Measurements from ENCODE around the gene INPP5K.

Gene INPP5K

GRCh38 chr17:1486802-1487695 is 29.4 kb downstream of the INPP5K start:
- TF ChIP-seq CTCF (IDR thresholded peaks at IDR 0.05; ENCODE audit: low read depth, low read length) = no peak
- peak; percentile 67 for DNase-seq (ENCODE audit: low read depth, low spot score)
- no peak overlapping the region for H3K4me3 ChIP-seq (ENCODE audit: low read depth, low read length)
- in situ Hi-C loops (cut with HindIII; ENCODE audit: low sequenced_read_pairs) = no loop called here

GRCh38 chr17:1485423-1486376 is 30.7 kb downstream of the INPP5K start:
- DNase-seq (ENCODE audit: low read depth, low spot score) = peak; percentile 46
- in situ Hi-C loops (cut with HindIII; ENCODE audit: low sequenced_read_pairs) = no loop called here
- TF ChIP-seq CTCF (IDR thresholded peaks at IDR 0.05; ENCODE audit: low read depth, low read length) = no peak
- peak overlapping the region; percentile 55 for H3K4me3 ChIP-seq (ENCODE audit: low read depth, low read length)

GRCh38 chr17:1484676-1485422 is 31.6 kb downstream of the INPP5K start:
- in situ Hi-C loops (cut with HindIII; ENCODE audit: low sequenced_read_pairs) = no loop called here

GRCh38 chr17:1484060-1484535 is 32.3 kb downstream of the INPP5K start:
- no peak for DNase-seq (ENCODE audit: low read depth, low spot score)
- no peak for TF ChIP-seq CTCF (IDR thresholded peaks at IDR 0.05; ENCODE audit: low read depth, low read length)
- in situ Hi-C loops (cut with HindIII; ENCODE audit: low sequenced_read_pairs) = no loop called here
- no peak overlapping the region for H3K4me3 ChIP-seq (ENCODE audit: low read depth, low read length)

More at GRCh38 chr17:1484676-1485422, 31.6 kb downstream of the INPP5K start:
- TF ChIP-seq CTCF (IDR thresholded peaks at IDR 0.05; ENCODE audit: low read depth, low read length) = peak; percentile 18
- DNase-seq (ENCODE audit: low read depth, low spot score) = peak; percentile 29
- H3K4me3 ChIP-seq (ENCODE audit: low read depth, low read length) = peak overlapping the region; percentile 55

GRCh38 chr17:1482680-1483079 is 33.7 kb downstream of the INPP5K start:
- H3K4me3 ChIP-seq (ENCODE audit: low read depth, low read length) = no peak overlapping the region
- no peak for DNase-seq (ENCODE audit: low read depth, low spot score)
- TF ChIP-seq CTCF (IDR thresholded peaks at IDR 0.05; ENCODE audit: low read depth, low read length) = no peak
- in situ Hi-C loops (cut with HindIII; ENCODE audit: low sequenced_read_pairs) = no loop called here

GRCh38 chr17:1481736-1482135 is 34.7 kb downstream of the INPP5K start:
- no peak overlapping the region for H3K4me3 ChIP-seq (ENCODE audit: low read depth, low read length)
- no peak for TF ChIP-seq CTCF (IDR thresholded peaks at IDR 0.05; ENCODE audit: low read depth, low read length)
- DNase-seq (ENCODE audit: low read depth, low spot score) = no peak
- in situ Hi-C loops (cut with HindIII; ENCODE audit: low sequenced_read_pairs) = no loop called here

Data from astrocyte of the spinal cord (primary cell).